K562 (cell line): ENCODE data around the gene CELF4. TPM values are rescaled to one million over a fixed set of nuclear protein-coding genes. Genes with fewer than 3 reads are reported as not detected.

Experiments
- ATAC-seq: fragments of 200-7000 bp; cut with Tn5 transposase; 3 replicates; pipeline ENCODE4 v1.9.1; 2020; ENCODE audit warnings: moderate library complexity
- BruUV-seq: library from RNA; stranded (reverse); fragments of 400-500 nt; replicated peaks from 2 replicates; lab custom pipeline; 2021; lab: Mats Ljungman, UMichigan
- CTCF ChIA-PET: fragments of 300-600 bp; formaldehyde crosslinking; extraction: SDS; loops from one replicate; lab custom pipeline; 2021; ENCODE audit warnings: low intra/inter-chr PET ratio; lab: Yijun Ruan, JAX
- POLR2A ChIA-PET: fragments of 300-600, 350-650 bp; sonication (Branson Sonifier 250); formaldehyde crosslinking; extraction: SDS; loops from one replicate; lab custom pipeline; 2021; ENCODE audit warnings: antibody characterized with exemption, inconsistent platforms; lab: Yijun Ruan, JAX
- DNase-seq, 4 experiments: peaks; one replicate each; pipeline versions ENCODE4 v3.0.0 to v3.0.0-alpha.2; 2011 to 2018; ENCODE audit warnings: low spot score in 3 of 4, mixed read lengths in 3 of 4; ENCODE audit errors: extremely low read depth in 1 of 4
- FAIRE-seq: peaks from 2 replicates; lab custom pipeline; 2011; peaks lifted over from hg19 to GRCh38; lab: Jason Lieb, UNC
- H2AFZ ChIP-seq: 2 replicates; pipeline ENCODE4 v1.6.0; 2011; ENCODE audit warnings: low read depth, low read length, control low read depth, inconsistent platforms
- H3K27ac ChIP-seq: fragments of 200-600 bp; 3 replicates; pipeline ENCODE4 v1.8.0; 2011; ENCODE audit warnings: low read depth, mild to moderate bottlenecking, control low read depth, inconsistent platforms, low read length, moderate library complexity, mixed read lengths; ENCODE audit errors: extremely low read depth
- H3K27me3 ChIP-seq, 2 experiments: fragments of 300-600 bp in 1 of 2; 2 replicates in 1 of 2; 3 replicates in 1 of 2; pipeline versions ENCODE4 v1.6.0 to v1.8.0; 2011; ENCODE audit warnings: inconsistent platforms in 2 of 2, low read length in 2 of 2, mild to moderate bottlenecking in 1 of 2, mixed read lengths in 1 of 2, moderate library complexity in 1 of 2; ENCODE audit not compliant: control insufficient read depth in 2 of 2, insufficient read depth in 2 of 2
- H3K36me3 ChIP-seq: fragments of 300-600 bp; 3 replicates; pipeline ENCODE4 v1.8.0; 2011; ENCODE audit warnings: mild to moderate bottlenecking, low read length, inconsistent platforms; ENCODE audit not compliant: control insufficient read depth, insufficient read depth
- H3K4me1 ChIP-seq, 2 experiments: fragments of 200-600 bp in 1 of 2; replicated peaks in 1 of 2; 2 replicates in 1 of 2; 3 replicates in 1 of 2; pipeline versions ENCODE4 v1.5.1 to v1.8.0; 2011; ENCODE audit warnings: inconsistent platforms in 2 of 2, low read length in 2 of 2, mild to moderate bottlenecking in 1 of 2, mixed read lengths in 1 of 2, moderate library complexity in 1 of 2; ENCODE audit not compliant: control insufficient read depth in 2 of 2, insufficient read depth in 2 of 2
- H3K4me2 ChIP-seq: 2 replicates; pipeline ENCODE4 v1.6.1; 2011; ENCODE audit warnings: low read length, control low read depth, inconsistent platforms, mixed read lengths; ENCODE audit not compliant: insufficient read depth
- H3K4me3 ChIP-seq: fragments of 200-600 bp; sonication (generic), shearing (Covaris generic); 2 replicates; pipeline ENCODE4 v1.5.1; 2016; ENCODE audit warnings: control low read depth, inconsistent platforms
- H3K79me2 ChIP-seq: fragments of 200-600 bp; 3 replicates; pipeline ENCODE4 v1.8.0; 2011; ENCODE audit warnings: low read length, inconsistent platforms; ENCODE audit not compliant: control insufficient read depth, insufficient read depth
- H3K9ac ChIP-seq, 2 experiments: 2 replicates each; pipeline versions ENCODE4 v1.6.0 to v1.6.1; 2011; ENCODE audit warnings: low read depth in 2 of 2, low read length in 2 of 2, control low read depth in 1 of 2, inconsistent platforms in 1 of 2, mild to moderate bottlenecking in 1 of 2, mixed read lengths in 1 of 2; ENCODE audit not compliant: insufficient read depth in 1 of 2
- H3K9me1 ChIP-seq: one replicate; pipeline ENCODE4 v1.6.0; 2011; ENCODE audit warnings: inconsistent platforms, mild to moderate bottlenecking, low read length, moderate library complexity; ENCODE audit not compliant: control insufficient read depth, insufficient read depth
- H3K9me3 ChIP-seq: replicated peaks from 2 replicates; pipeline ENCODE4 v1.5.1; 2011; ENCODE audit warnings: low read depth, low read length, inconsistent platforms; ENCODE audit not compliant: control insufficient read depth, insufficient read depth
- H4K20me1 ChIP-seq: replicated peaks from 2 replicates; pipeline ENCODE4 v1.6.1; 2011; ENCODE audit warnings: low read length, inconsistent platforms, mixed read lengths; ENCODE audit not compliant: control insufficient read depth, insufficient read depth
- BRF2 ChIP-seq: IDR thresholded peaks from 3 replicates; pipeline ENCODE4 v1.6.1; 2011; ENCODE audit warnings: borderline replicate concordance, mild to moderate bottlenecking; ENCODE audit not compliant: insufficient read length, insufficient read depth
- CHCHD3 ChIP-seq: fragments of 250-450 bp; sonication (Bioruptor Pico); IDR thresholded peaks from 2 replicates; pipeline ENCODE4 v2.1.2; 2022; ENCODE audit warnings: mild to moderate bottlenecking
- HBP1 ChIP-seq: fragments of 450-650 bp; formaldehyde crosslinking; IDR thresholded peaks from 2 replicates; pipeline ENCODE4 v1.4.0; 2022; ENCODE audit warnings: missing genetic modification characterization
- IRF9 ChIP-seq: fragments of 450-650 bp; IDR thresholded peaks from 2 replicates; pipeline ENCODE4 v1.6.1; 2016; ENCODE audit warnings: missing biosample characterization, missing genetic modification characterization
- MAX ChIP-seq: sonication (generic); formaldehyde crosslinking; IDR thresholded peaks from 2 replicates; pipeline ENCODE4 v1.9.0; 2022; ENCODE audit warnings: mild to moderate bottlenecking, missing genetic modification reagents
- NFYB ChIP-seq: IDR thresholded peaks from 2 replicates; pipeline ENCODE4 v1.6.1; 2011; ENCODE audit warnings: mild to moderate bottlenecking, moderate library complexity; ENCODE audit not compliant: insufficient read length; ENCODE audit errors: extremely low read depth
- SMARCA5 ChIP-seq: fragments of 450-650 bp; IDR thresholded peaks from 2 replicates; pipeline ENCODE4 v1.6.1; 2016
- SOX6 ChIP-seq: fragments of 450-650 bp; IDR thresholded peaks from 2 replicates; pipeline ENCODE4 v1.6.1; 2014; ENCODE audit warnings: mild to moderate bottlenecking
- STAT5A ChIP-seq: IDR thresholded peaks from 2 replicates; pipeline ENCODE4 v1.6.1; 2012; ENCODE audit warnings: low read length, inconsistent platforms, borderline replicate concordance
- TAF7 ChIP-seq: fragments of 450-650 bp; IDR thresholded peaks from 2 replicates; pipeline ENCODE4 v1.6.1; 2016; ENCODE audit warnings: missing genetic modification characterization, missing compliant biosample characterization
- TGIF2 ChIP-seq: sonication (generic); formaldehyde crosslinking; IDR thresholded peaks from 2 replicates; pipeline ENCODE4 v1.8.1; 2022; ENCODE audit warnings: mild to moderate bottlenecking, missing genetic modification reagents, moderate library complexity
- XRCC3 ChIP-seq: fragments of 450-650 bp; IDR thresholded peaks from 2 replicates; pipeline ENCODE4 v1.6.1; 2017; ENCODE audit warnings: mild to moderate bottlenecking, moderate library complexity
- ZNF41 ChIP-seq: fragments of 250-450 bp; sonication (Bioruptor Pico); conservative IDR thresholded peaks from 2 replicates; pipeline ENCODE4 v1.4.0; 2020; ENCODE audit warnings: mild to moderate bottlenecking
- ZSCAN32 ChIP-seq: fragments of 450-650 bp; formaldehyde crosslinking; IDR thresholded peaks from 2 replicates; pipeline ENCODE4 v1.4.0; 2020; ENCODE audit warnings: mild to moderate bottlenecking, moderate library complexity
- WGBS: fragments of 100-300 bp; shearing (Covaris generic); methylation state at CpG from one replicate; pipeline ENCODE4 v1.1.6; 2016; ENCODE audit warnings: low coverage, mixed read lengths; ENCODE audit not compliant: insufficient coverage; ENCODE audit errors: missing lambda C conversion rate; 5-methylcytosine and 5-hydroxymethylcytosine counted together
- in situ Hi-C: fragments of 300-500 bp; cut with MboI; formaldehyde crosslinking; loops from 4 replicates; pipeline ENCODE4 v1.15.0; 2018; ENCODE audit warnings: inconsistent platforms, mixed read lengths
- intact Hi-C: fragments of 100-400 bp; cut with micrococcal nuclease; formaldehyde crosslinking; loops from 2 replicates; pipeline ENCODE4 v1.14.2; 2022
- polyA plus RNA-seq, 8 experiments: library from polyadenylated mRNA; depleted of rRNA in 4 of 8; stranded (reverse) in 5 of 8; unstranded in 3 of 8; fragments of >200 nt; fragmentation: Nextera tagmentation in 2 of 8; fragmentation: Illumina TruSeq in 1 of 8; extraction: Ambion mirVana in 2 of 8; extraction: Trizol in 1 of 8; gene quantifications; 2 replicates each; pipeline versions ENCODE4 v1.2.1 to v1.2.3, GENCODE V29; 2011 to 2014; ENCODE audit warnings: inconsistent platforms in 1 of 8, missing spikeins in 1 of 8
- total RNA-seq, 7 experiments: library from RNA; depleted of rRNA in 6 of 7; stranded (reverse); fragments of >200 nt in 6 of 7; fragmentation: Illumina TruSeq in 2 of 7; extraction: Trizol in 2 of 7; gene quantifications; 2 replicates each; pipeline versions ENCODE4 v1.2.1 to v1.2.3, GENCODE V29; 2011 to 2021; ENCODE audit warnings: low replicate concordance in 1 of 7
- TF ChIP-seq, protein P1 (sequence below): fragments of 250-450 bp; sonication (Bioruptor Pico); IDR thresholded peaks from 2 replicates; pipeline ENCODE4 v1.4.0; 2020

Gene CELF4
- total and polyA plus RNA-seq, 9 of the 15 experiments (the other 6 are each of a cell fraction or from before 2014, with no cell fraction given), result 0.04 to 0.24 (median 0.07) TPM; not detected in 3

GRCh38 chr18:37514953-37515352, 50.6 kb downstream of the CELF4 start:
- no peak overlapping the region for H3K27ac ChIP-seq
- H3K79me2 ChIP-seq, result no peaks in the 10 kb centered on the region
- H3K4me1 ChIP-seq, result no peaks in the 10 kb centered on the region
- H3K27me3 ChIP-seq, result no peaks in the 10 kb centered on the region
- no peaks in the 10 kb centered on the region for H3K9me3 ChIP-seq
- no peak overlapping the region for H3K9ac ChIP-seq
- ChIA-PET CTCF (no interaction called here), POLR2A (no interaction called here)
- H3K4me2 ChIP-seq, result no peak overlapping the region
- H2AFZ ChIP-seq, result no peak overlapping the region
- no peak overlapping the region for H3K4me3 ChIP-seq
- WGBS, result 1% methylated on average over 3 of the region's 3 CpGs
- no peaks in the 10 kb centered on the region for H3K36me3 ChIP-seq
- ATAC-seq (no peak), DNase-seq (no peak), FAIRE-seq (no peak)
- no TSS peak for BruUV-seq
- intact Hi-C loops (no loop called here), in situ Hi-C loops (no loop called here)
- H3K9me1 ChIP-seq, result no peaks in the 10 kb centered on the region
- no peaks in the 10 kb centered on the region for H4K20me1 ChIP-seq
- no peak for TF ChIP-seq ZSCAN32 (CRISPR knock-in tag)
- TF ChIP-seq TGIF2, result no peak
- TF ChIP-seq IRF9, result no peak
- no peak for TF ChIP-seq MAX (CRISPR knock-in tag)
- no peak for TF ChIP-seq TAF7 (tag)
- no peak for TF ChIP-seq SMARCA5
- no peak for TF ChIP-seq HBP1 (CRISPR knock-in tag)
- TF ChIP-seq BRF2, result no peak
- no peak for TF ChIP-seq NFYB
- TF ChIP-seq, protein P1, sequence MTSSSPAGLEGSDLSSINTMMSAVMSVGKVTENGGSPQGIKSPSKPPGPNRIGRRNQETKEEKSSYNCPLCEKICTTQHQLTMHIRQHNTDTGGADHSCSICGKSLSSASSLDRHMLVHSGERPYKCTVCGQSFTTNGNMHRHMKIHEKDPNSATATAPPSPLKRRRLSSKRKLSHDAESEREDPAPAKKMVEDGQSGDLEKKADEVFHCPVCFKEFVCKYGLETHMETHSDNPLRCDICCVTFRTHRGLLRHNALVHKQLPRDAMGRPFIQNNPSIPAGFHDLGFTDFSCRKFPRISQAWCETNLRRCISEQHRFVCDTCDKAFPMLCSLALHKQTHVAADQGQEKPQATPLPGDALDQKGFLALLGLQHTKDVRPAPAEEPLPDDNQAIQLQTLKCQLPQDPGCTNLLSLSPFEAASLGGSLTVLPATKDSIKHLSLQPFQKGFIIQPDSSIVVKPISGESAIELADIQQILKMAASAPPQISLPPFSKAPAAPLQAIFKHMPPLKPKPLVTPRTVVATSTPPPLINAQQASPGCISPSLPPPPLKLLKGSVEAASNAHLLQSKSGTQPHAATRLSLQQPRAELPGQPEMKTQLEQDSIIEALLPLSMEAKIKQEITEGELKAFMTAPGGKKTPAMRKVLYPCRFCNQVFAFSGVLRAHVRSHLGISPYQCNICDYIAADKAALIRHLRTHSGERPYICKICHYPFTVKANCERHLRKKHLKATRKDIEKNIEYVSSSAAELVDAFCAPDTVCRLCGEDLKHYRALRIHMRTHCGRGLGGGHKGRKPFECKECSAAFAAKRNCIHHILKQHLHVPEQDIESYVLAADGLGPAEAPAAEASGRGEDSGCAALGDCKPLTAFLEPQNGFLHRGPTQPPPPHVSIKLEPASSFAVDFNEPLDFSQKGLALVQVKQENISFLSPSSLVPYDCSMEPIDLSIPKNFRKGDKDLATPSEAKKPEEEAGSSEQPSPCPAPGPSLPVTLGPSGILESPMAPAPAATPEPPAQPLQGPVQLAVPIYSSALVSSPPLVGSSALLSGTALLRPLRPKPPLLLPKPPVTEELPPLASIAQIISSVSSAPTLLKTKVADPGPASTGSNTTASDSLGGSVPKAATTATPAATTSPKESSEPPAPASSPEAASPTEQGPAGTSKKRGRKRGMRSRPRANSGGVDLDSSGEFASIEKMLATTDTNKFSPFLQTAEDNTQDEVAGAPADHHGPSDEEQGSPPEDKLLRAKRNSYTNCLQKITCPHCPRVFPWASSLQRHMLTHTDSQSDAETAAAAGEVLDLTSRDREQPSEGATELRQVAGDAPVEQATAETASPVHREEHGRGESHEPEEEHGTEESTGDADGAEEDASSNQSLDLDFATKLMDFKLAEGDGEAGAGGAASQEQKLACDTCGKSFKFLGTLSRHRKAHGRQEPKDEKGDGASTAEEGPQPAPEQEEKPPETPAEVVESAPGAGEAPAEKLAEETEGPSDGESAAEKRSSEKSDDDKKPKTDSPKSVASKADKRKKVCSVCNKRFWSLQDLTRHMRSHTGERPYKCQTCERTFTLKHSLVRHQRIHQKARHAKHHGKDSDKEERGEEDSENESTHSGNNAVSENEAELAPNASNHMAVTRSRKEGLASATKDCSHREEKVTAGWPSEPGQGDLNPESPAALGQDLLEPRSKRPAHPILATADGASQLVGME (CRISPR knock-in tag), result no peak
- TF ChIP-seq STAT5A, result no peak
- no peak for TF ChIP-seq XRCC3
- TF ChIP-seq SOX6, result no peak
- TF ChIP-seq CHCHD3, result no peak
- TF ChIP-seq ZNF41 (CRISPR knock-in tag), result no peak
